Measurements from ENCODE around the gene COX4I2. TPM values are rescaled to one million over a fixed set of nuclear protein-coding genes. Genes with fewer than 3 reads are reported as not detected.
"Not testable (repeated sequence)": the region's sequence is repeated elsewhere in the genome, so short reads cannot be mapped to it uniquely, and the experiment has no call there.

COX4I2 gene
- polyA plus RNA-seq, 3 donors: not detected

DNA sequence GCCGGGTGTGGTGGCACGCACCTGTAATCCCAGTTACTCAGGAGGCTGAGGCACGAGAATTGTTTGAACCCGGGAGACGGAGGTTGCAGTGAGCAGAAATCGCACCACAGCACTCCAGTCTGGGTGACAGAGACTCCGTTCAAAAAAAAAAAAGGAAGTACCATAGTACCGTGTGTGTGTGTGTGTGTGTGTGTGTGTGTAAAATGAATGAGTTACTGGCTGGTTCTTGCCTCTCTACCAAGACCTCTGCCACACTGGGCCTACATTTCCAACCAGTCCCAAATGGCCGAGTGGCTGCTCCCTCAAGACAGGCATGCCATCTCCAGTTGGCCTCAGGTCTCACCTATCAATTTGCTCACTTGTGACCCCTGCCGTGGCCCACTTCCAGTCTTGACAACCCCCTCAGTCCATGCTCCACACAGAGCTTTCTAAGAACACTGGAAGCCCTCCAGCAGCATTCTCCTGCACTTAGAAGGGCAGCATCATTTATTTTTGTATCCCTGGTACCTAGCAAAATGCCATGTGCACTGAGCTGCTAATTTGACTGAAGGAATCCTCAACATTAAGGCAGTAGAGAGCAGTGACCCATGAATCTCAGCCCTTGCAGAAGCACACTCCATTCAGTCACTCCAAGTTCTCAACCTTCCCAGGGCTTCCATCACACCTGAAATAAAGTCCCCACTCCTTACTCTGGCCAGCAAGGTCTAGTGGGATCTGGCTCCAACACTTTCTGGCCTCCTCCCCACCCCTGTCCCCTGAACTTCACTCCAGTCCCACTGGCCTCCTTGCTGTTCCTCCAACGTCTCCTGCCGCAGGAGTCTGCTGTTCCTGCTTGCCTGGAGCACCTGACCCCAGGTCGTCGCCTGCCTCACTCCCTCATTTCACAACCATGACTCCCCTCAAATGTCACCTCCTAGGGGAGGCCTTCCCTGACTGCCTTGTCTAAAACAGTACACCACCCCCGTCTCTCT lies 29.9 kb downstream of the COX4I2 start:
- intact Hi-C loops (cut with micrococcal nuclease): no loop called here
- Histone ChIP-seq H3K9me3 (replicated peaks in 1 of 2; ENCODE audit: control insufficient read depth in 1 of 2, insufficient read depth in 1 of 2, low read length in 2 of 2) (no peaks in the 10 kb centered on the region), H2AFZ (ENCODE audit: insufficient read depth, low read depth, low read length, poor library complexity, severe bottlenecking) (no peak overlapping the region), H3K27ac (ENCODE audit: low read depth in 1 of 2, low read length in 2 of 2) (peak overlapping the region in 1 of 2 donors; percentile 73), H3K27me3 (ENCODE audit: control insufficient read depth in 2 of 2, insufficient read depth in 2 of 2, low read length in 2 of 2) (no peaks in the 10 kb centered on the region), H4K20me1 (ENCODE audit: insufficient read depth, low read length) (peaks cover 13% of the 10 kb centered on the region), H3K79me2 (ENCODE audit: insufficient read depth, low read length) (peaks cover 6% of the 10 kb centered on the region), H3K36me3 (replicated peaks in 1 of 2; ENCODE audit: control insufficient read depth in 1 of 2, insufficient read depth in 2 of 2, low read length in 2 of 2) (peaks cover 22 to 46% of the 10 kb centered on the region in 2 donors), H3K4me3 (replicated peaks in 1 of 3; ENCODE audit: low read depth in 2 of 3, low read length in 3 of 3) (no peak overlapping the region), H3K9ac (ENCODE audit: insufficient read depth, low read length, poor library complexity, severe bottlenecking) (no peak overlapping the region), H3K4me1 (ENCODE audit: control insufficient read depth in 1 of 2, insufficient read depth in 2 of 2, low read length in 2 of 2) (peaks cover 9 to 25% of the 10 kb centered on the region in 2 donors), H3K4me2 (replicated peaks; ENCODE audit: extremely low read depth, low read length, poor library complexity, severe bottlenecking) (peak overlapping the region; percentile 13)
- DNase-seq: peak; percentile 46 to 63 (median 47)
- Mint-ChIP-seq H3K27me3 (ENCODE audit: low read depth in 3 of 3) (peaks cover 0 to 3% (median 3%) of the 10 kb centered on the region in 3 donors), H3K4me1 (peaks cover 21% of the 10 kb centered on the region), H3K9me3 (no peaks in the 10 kb centered on the region), H3K36me3 (peaks cover 40 to 44% of the 10 kb centered on the region in 2 donors), H3K4me3 (no peak overlapping the region), H3K27ac (peak overlapping the region; percentile 40 to 92 (median 82))
- WGBS (ENCODE audit: insufficient coverage): 54% methylated on average over 13 of the region's 15 CpGs
- TF ChIP-seq, protein P1, sequence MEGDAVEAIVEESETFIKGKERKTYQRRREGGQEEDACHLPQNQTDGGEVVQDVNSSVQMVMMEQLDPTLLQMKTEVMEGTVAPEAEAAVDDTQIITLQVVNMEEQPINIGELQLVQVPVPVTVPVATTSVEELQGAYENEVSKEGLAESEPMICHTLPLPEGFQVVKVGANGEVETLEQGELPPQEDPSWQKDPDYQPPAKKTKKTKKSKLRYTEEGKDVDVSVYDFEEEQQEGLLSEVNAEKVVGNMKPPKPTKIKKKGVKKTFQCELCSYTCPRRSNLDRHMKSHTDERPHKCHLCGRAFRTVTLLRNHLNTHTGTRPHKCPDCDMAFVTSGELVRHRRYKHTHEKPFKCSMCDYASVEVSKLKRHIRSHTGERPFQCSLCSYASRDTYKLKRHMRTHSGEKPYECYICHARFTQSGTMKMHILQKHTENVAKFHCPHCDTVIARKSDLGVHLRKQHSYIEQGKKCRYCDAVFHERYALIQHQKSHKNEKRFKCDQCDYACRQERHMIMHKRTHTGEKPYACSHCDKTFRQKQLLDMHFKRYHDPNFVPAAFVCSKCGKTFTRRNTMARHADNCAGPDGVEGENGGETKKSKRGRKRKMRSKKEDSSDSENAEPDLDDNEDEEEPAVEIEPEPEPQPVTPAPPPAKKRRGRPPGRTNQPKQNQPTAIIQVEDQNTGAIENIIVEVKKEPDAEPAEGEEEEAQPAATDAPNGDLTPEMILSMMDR (IDR thresholded peaks at IDR 0.05): no peak

DNA sequence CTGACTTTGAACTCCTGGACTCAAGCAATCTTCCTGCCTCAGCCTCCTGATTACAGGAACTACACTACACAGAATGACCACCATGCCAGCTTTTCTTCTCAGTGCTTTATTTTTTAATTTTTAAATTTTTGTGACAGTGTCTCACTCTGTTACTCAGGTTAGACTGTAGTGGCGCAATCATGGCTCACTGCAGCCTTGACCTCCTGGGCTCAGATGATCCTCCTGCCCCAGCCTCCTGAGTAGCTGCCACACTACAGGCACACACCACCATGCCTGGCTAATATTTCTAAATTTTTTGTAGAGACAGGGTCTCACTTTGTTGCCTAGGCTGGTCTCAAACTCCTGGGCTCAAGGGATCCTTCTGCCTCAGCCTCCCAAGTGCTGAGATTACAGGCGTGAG lies 31.2 kb downstream of the COX4I2 start:
- WGBS (ENCODE audit: insufficient coverage): 100% methylated on average over 1 of the region's 2 CpGs
- H3K27ac ChIP-seq (ENCODE audit: low read depth in 1 of 2, low read length in 2 of 2); DNase-seq; H3K27me3 Mint-ChIP-seq (ENCODE audit: low read depth in 3 of 3); H3K9me3 ChIP-seq (replicated peaks in 1 of 2; ENCODE audit: control insufficient read depth in 1 of 2, insufficient read depth in 1 of 2, low read length in 2 of 2); H3K4me3 ChIP-seq (replicated peaks in 1 of 3; ENCODE audit: low read depth in 2 of 3, low read length in 3 of 3); H3K4me2 ChIP-seq (replicated peaks; ENCODE audit: extremely low read depth, low read length, poor library complexity, severe bottlenecking); intact Hi-C loops (cut with micrococcal nuclease); H3K9ac ChIP-seq (ENCODE audit: insufficient read depth, low read length, poor library complexity, severe bottlenecking); H3K9me3 Mint-ChIP-seq; H3K27me3 ChIP-seq (ENCODE audit: control insufficient read depth in 2 of 2, insufficient read depth in 2 of 2, low read length in 2 of 2); H3K4me3 Mint-ChIP-seq; H2AFZ ChIP-seq (ENCODE audit: insufficient read depth, low read depth, low read length, poor library complexity, severe bottlenecking): not testable (repeated sequence)
- Histone ChIP-seq H3K4me1 (ENCODE audit: control insufficient read depth in 1 of 2, insufficient read depth in 2 of 2, low read length in 2 of 2) (peaks cover 10 to 25% of the 10 kb centered on the region in 2 donors), H3K79me2 (ENCODE audit: insufficient read depth, low read length) (peaks cover 18% of the 10 kb centered on the region), H4K20me1 (ENCODE audit: insufficient read depth, low read length) (peaks cover 13% of the 10 kb centered on the region), H3K36me3 (replicated peaks in 1 of 2; ENCODE audit: control insufficient read depth in 1 of 2, insufficient read depth in 2 of 2, low read length in 2 of 2) (peaks cover 22 to 43% of the 10 kb centered on the region in 2 donors)
- H3K27ac Mint-ChIP-seq: peak overlapping the region in 1 of 7 donors; percentile 45
- peaks cover 40 to 49% of the 10 kb centered on the region in 2 donors for H3K36me3 Mint-ChIP-seq
- peaks cover 26% of the 10 kb centered on the region for H3K4me1 Mint-ChIP-seq
